HG02642 (cell line): ENCODE measurements around the gene FIGNL1.

Experiments
- ATAC-seq: cut with Tn5 transposase; IDR thresholded peaks from one replicate; pipeline ENCODE4 v1.9.1; 2021; ENCODE audit warnings: mild to moderate bottlenecking; ENCODE audit not compliant: unreplicated experiment, poor library complexity

Gene FIGNL1

DNA sequence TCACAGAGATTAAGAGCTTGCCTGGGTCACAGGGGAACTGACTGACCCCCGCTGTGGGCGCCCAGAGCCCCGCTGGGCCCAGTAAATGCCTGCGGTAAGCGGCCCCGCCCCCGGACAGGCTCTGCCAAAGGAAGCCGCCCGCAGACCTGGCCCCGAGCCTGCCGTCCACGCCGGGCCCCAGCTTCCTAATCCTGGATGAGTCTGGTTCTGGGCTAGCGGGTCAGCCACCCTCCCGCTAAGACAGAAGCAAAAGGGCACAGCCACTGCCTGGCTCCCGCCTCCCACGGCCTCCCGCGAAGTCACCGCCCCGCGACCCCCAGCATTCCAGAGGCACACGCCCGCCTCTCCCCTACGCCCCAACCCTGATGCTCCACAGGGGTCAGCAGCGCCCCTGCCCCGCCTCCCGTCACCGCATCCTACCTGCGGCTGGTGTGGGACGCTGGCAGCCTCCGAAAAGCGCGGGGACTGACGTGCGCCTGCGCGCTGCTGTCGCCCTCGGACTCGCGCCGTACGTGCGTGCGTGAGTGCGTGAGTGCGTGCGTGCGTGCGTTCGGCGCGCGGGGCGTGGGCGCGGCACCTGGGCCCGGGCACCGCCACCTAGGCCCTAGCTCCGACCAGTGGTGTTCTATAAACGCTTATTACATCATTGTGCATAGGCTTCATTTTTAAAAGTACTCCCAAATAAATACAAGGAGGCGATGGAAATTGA is at the start of gene FIGNL1:
Gene FIGNL1 (minus strand): TSS at position 470 of the 709 bp plus-strand sequence. CDS start 3,063 bp downstream, outside the sequence.
- ATAC-seq, result peak; percentile 89

- no peak for ATAC-seq
Observed at GRCh38 chr7:50499092-50499491, 48.9 kb upstream of the FIGNL1 start.

- no peak for ATAC-seq
Observed at GRCh38 chr7:50497968-50498367, 47.8 kb upstream of the FIGNL1 start.

DNA sequence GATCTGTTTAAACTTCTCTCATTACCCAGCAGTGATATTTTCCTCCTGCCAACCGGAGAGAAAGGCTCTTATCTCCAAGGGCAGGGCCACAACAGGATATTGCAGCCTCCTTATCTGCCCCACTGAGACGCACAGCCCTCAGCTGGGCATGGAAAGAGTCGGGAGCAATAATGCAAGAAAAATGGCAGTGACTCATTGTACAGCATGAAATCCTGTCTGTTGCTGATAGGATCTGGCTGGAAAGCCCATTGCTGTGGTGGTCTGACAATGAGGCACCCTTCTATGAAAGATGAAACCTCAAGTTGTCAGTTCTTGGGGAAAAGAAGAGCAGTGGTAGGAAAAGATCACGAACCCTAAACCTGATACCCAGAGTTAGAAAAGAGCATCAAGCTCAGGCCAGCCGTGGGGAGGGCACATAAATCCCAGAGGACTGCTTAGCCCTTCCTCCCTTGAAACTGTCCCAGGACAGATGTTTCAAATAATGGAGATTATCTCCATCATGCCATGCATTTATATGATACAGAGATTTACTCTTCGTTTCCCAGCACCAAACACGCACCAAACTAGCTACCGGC is 47.0 kb upstream of the FIGNL1 start:
- no peak for ATAC-seq

DNA sequence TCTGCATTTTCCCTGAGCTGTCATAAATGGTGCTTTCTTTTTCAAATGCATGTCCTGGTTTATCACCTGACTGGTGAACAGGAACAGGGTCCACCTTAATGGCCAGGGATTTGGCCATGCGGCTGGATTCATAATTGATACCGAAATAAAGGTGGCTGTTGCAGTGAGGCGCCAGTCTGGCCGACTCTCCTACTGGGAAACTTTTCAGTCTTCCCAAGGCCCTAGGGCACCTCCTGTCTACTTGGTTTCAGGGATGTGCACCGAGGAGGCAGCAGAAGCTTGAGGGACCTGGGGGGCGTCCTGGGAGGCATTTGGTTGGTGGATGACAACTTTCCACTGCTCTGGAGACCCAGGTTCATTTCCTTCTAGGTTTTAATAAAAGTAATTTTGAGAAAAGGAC is 46.4 kb upstream of the FIGNL1 start:
- ATAC-seq, result no peak

- no peak for ATAC-seq
Observed at GRCh38 chr7:50495746-50496145, 45.6 kb upstream of the FIGNL1 start.

GRCh38 chr7:50492770-50493519 is 42.8 kb upstream of the FIGNL1 start:
- no peak for ATAC-seq

- no peak for ATAC-seq
Observed at GRCh38 chr7:50491943-50492342, 41.8 kb upstream of the FIGNL1 start.

DNA sequence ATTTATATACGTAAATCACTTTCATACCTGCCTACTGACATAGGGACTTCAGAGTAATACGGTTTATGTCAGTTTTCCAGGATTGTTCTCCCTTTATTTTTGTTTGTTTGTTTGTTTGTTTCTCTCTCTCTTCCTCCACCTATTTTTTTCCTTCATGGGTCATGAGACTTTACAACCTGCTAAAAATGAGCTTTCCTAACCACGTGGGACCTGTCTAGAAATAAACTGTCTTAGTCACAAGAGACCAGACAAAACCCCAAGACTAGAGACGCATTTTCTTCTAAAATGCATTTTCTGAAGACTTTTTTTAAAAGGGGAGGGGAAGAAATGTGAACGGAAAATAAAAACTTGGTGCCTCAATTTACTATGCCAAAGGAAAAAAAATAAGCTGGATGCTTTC is 41.1 kb upstream of the FIGNL1 start:
- ATAC-seq, result no peak

GRCh38 chr7:50488379-50488778 is 38.2 kb upstream of the FIGNL1 start:
- no peak for ATAC-seq

DNA sequence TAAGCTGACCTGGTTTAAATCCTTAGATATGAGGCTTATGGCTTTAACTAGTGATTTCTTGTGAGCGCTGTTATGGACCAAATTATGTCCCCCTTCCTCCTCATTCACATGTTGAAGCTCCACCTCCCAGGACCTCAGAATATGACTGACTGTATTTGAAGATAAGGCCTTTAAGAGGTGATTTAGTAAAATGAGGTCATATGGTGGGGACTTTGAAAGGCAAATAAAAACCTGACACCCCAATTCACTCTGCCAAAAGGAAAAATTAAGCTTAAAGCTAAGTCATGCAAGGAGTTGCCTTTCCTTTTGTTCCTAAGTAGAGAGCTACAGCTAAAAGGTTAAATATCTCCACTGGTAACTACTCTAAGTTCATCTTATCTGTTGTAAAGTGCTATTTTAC is 36.4 kb upstream of the FIGNL1 start:
- no peak for ATAC-seq

- ATAC-seq, result no peak
Observed at GRCh38 chr7:50481867-50482266, 31.7 kb upstream of the FIGNL1 start.

DNA sequence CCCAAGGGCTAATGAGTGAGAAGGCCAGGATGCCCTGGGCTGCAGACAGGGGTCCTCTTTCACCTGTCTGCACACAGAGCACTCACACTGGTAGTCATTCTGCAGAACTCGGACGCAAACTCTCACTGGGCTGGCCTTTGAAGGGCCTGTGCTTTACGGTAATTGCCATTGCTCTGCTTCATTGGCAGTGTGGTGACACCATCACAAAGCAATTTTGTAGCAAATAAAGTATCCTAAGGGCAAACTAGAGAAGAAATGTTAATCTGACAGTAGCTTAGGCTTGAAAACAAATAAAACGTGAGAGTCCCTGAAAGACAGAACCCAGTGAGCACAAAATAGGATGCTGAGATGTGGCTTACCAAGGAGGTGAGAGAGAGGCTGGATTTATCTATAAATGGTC is 30.6 kb upstream of the FIGNL1 start:
- ATAC-seq, result no peak

DNA sequence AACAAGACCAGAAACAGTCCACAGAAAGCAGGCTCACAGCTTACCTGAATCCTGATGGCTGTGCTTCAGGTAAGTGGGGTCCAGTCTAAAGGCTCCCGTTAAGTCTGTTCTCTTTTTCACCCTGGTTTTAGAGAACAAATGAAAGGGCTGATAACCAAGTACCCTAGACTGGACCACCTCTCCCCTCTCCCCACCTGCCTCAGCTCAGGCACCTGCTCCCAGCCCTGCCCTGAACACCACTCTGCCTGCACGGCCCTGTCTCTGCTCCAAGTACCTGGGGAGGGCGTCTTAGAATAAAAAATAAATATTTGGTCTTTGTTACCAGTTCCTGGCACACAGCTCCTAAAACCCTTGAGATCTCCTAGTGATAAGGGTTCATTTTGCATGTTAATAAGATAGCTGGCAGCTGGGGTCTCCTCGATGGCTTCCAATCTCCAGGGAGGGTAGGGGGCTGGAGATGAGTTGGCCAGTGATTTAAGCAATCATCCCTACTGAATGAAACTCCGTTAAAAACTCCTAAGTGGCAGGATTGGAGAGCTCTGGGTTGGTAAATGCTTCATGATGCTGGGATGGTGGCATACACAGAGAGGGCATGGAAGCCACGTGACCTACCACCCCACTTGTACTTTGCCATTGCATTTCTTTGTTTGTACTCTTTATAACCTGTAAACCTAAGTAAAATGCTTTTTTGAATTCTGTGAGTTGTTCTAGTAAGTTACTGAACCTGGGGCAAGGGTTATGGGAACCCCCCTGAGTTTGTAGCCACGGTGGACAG is 29.8 kb upstream of the FIGNL1 start:
- no peak for ATAC-seq

DNA sequence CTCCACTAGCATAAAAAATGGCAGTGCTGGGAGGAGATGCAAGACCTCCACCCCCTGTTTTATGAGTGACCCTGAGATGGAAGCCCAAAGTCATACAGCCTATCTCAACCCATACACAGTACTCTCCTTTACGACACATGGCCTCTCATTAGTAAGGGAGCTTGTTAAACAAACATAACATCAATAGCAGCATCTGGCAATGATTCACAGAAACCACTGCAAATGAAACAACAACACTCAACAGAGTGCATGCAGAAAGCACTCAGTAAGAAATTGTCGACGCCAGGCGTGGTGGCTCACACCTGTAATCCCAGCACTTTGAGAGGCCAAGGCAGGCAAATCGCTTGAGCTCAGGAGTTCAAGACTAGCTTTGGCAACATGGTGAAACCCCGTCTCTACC is 27.5 kb upstream of the FIGNL1 start:
- ATAC-seq, result no peak

DNA sequence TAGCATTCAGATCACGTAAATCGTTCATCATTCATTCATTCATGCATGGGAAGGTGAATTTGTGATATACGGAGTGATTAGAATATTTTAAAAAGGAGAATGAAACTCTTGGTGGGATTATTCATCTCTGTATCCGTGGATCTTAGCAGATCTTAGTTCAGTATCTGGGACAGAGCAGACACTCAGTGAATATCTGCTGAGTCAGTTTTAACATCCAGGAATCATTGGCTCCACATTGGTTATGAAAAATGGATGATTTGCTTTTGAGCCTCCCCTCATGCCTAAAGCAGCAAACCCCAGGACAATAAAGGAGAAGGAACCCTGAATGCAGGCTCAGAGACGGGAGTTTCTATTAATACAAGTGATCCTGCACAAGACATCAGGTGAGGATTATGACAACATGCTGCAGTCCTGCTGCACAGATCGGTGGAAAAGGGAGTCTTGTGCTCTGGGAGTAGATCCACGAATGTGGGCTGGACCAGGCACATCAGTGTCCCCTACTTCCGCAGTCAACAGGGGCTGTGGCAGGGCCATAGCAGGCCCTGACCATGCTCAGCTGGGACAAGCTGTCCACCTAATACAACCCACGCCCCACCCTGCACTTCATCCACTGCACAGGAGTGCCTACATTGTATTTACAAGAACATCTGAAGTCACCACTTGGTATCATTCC is 26.9 kb upstream of the FIGNL1 start:
- no peak for ATAC-seq

GRCh38 chr7:50475340-50475739 is 25.2 kb upstream of the FIGNL1 start:
- ATAC-seq, result no peak

DNA sequence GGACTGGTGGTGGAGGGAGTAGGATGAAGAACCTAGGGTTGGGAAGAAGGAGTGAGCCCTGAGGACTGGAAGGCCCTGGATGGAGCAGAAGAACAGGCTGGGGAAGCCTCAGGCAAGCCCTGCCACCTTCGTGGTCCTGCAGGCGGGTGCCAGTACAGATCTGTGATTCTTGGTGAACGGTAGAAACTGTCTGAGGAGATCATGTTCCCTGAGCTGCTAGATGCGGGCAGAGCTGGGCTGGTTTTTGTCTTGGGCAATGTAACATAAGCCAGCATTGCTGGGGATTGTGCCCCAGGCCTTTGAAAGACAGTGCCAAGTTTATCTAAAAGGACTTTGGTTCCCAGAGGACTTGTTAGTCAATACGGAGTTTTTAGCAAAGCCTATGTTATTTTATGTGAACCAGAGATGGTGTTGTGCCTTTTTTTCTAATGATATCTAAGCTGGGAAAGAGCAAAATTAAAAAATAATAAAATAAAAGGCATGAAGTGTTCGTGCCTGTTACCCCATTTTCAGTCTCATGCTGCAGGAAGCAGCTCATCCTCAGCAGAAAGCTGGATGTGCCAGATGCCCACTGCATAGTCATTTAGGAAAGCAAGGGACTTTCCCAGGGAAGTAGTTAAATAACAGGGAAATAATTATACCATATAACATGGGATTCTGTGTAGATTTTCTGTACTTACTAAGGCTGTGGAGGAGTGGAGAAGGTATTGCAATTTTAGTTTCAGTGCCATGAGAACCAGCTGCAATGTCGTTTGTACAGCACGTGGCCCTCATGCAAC is 24.4 kb upstream of the FIGNL1 start:
- no peak for ATAC-seq

DNA sequence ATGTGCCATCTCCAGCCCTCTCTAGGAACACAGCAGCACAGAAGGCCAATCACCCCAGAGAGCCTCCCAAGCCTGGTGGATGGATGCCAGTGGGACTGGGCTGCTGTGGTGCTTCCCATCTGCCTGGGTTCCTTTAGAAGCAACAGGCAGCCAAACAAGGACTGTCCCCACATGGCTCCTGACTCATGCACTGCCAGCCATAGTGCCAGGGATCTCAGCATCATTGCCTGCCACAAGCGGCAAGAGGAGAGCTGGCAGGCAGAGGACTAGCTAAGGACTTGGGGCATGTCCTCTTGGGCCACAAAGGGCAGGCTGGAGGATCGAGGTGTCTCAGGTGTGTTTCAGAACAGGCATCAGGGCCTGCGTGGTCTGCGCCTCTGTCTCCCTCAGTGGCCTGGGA is 23.4 kb upstream of the FIGNL1 start:
- ATAC-seq, result no peak

- no peak for ATAC-seq
Observed at GRCh38 chr7:50472427-50472826, 22.3 kb upstream of the FIGNL1 start.
